Measurements from ENCODE around the gene CRIP1. TPM values are rescaled to one million over a fixed set of nuclear protein-coding genes. Genes with fewer than 3 reads are reported as not detected.

CRIP1 gene
- total and polyA plus RNA-seq, 12 donors, result 34.0 to 170 (median 56.0) TPM

DNA sequence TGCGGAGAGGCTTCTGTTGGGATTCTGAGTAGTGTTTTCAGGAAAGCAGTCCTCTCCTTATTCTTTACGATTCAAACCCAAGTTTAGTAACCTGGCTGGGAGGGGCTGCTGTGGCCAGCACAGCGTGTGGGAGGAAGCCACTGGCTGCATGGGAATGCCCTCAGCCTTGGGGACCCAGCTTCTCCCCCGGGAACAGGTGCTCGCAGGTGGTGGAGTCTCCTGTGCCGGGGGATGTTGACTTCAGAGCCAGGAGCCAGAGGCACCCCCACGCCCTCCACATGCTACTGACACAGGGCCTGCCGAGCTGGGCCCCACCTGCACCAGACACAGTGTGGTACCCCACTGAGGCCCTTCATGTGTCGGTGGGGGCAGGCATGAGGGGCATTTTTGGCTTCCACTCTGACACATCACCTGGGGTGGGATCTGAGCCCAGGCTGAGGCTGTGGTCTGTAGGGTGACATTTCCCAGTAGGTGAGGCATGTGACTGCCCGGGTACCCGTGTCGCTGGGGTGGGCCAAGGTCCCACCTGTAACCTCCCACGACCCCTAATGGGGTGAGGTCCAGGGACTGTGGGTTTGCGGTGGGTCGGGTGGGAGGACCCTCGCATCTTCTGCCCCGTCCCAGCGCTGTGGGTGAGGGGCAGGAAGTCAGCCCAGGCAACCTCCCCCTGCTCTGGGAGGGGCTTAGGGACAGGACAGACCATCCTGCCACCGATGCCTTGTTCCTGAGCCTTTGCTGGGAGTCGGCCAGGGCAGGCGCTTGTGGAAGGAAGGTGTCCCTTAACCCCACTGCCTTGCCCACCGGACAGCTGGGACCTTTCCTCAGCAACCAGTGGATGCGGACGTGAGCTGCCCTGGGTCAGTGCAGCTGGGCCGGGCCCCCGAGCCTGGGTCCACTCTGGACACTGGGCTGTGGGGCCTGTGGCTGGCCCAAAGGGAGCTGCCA lies 40.5 kb upstream of the CRIP1 start:
- Histone ChIP-seq H3K9me3 (no peaks in the 10 kb centered on the region), H3K27ac (no peak overlapping the region), H3K4me1 (peaks cover 11 to 30% (median 18%) of the 10 kb centered on the region in 9 donors), H3K36me3 (peaks cover 0 to 50% (median 10%) of the 10 kb centered on the region in 9 donors), H3K27me3 (no peaks in the 10 kb centered on the region), H3K4me3 (no peak overlapping the region)
- intact Hi-C loops (cut with DNase I), result loop anchor here in 7 of 10 donors (5.0 to 10.0 kb wide), 5 partner anchors 41 to 81 kb away; partner anchors contain the start of genes TMEM121 (in 3 of the 7) and CRIP1 (in 2 of the 7)
- WGBS, 2 donors, result 86% methylated on average over 26 of the region's 26 CpGs
- no peak for TF ChIP-seq CTCF (IDR thresholded peaks at IDR 0.05)
- ATAC-seq (no peak), DNase-seq (no peak)

- intact Hi-C loops (cut with DNase I), result loop anchor here in 7 of 10 donors (5.0 to 10.0 kb wide), 5 partner anchors 40 to 80 kb away; partner anchors contain the start of genes TMEM121 (in 3 of the 7) and CRIP1 (in 2 of the 7)
- WGBS, 2 donors, result 82 to 83% methylated on average over 14 of the region's 14 CpGs
- Histone ChIP-seq H3K9me3 (no peaks in the 10 kb centered on the region), H3K4me1 (peaks cover 11 to 30% (median 18%) of the 10 kb centered on the region in 9 donors), H3K27me3 (no peaks in the 10 kb centered on the region), H3K36me3 (peaks cover 0 to 51% (median 12%) of the 10 kb centered on the region in 9 donors), H3K27ac (no peak overlapping the region), H3K4me3 (no peak overlapping the region)
- TF ChIP-seq CTCF (IDR thresholded peaks at IDR 0.05), result no peak
- no peak for ATAC-seq
- DNase-seq, result no peak
These were observed 39.7 kb upstream of the CRIP1 start for GRCh38 chr14:105446971-105447370.

DNA sequence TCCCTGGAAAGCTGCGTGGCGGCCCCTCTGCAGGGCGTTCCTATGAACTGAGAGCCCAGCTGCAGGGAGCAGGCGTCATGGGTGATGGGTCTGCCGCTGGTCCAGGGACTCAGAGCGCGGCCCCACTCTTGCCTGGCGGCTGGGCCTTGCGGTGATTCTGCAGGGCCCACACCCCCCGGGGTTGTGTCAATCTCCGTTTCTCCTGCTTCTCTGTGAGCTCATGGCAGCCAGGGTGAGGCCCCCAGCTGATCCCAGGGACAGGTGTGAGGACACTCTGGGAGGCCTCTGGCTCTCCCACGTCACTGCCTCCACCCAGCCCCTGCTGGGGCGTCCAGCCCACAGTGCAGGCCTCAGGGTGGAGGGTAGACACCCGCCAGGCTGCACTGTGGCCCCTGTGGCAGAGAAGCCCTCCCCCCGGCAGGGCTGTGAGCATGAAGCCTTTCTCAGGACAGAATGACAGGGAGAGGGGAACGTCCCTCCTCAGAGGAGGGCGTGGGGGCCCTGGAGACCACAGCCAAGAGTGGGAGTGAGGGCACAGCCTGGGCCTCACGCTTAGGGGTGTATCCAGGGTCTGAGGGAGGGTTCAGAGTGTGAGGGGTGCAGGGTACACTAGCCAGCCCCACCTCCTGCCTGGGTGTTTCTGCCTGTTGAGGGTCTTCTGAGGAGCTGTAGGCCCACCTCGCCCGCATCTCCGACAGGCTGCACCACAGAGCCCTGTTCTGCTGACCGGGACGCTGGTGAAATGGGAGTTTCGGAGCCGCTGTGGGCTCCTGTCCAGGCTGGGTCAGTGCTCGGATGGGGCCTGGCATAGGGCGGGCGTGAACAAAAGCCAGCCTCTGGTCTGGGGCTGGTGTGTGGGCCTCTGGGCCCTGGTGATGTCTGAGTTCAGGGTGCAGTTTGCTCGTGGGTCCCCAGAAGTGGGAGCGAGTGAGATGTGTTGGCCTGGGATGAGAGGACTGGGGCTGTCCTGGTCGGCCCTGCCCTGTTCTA lies 38.7 kb upstream of the CRIP1 start:
- DNase-seq (peak in 1 of 2 donors; percentile 20), ATAC-seq (peak in 7 of 8 donors; percentile 1 to 9 (median 3))
- H3K36me3 ChIP-seq, result peaks cover 0 to 51% (median 12%) of the 10 kb centered on the region in 9 donors
- peaks cover 11 to 33% (median 18%) of the 10 kb centered on the region in 9 donors for H3K4me1 ChIP-seq
- TF ChIP-seq CTCF (IDR thresholded peaks at IDR 0.05), result no peak
- no peaks in the 10 kb centered on the region for H3K9me3 ChIP-seq
- H3K27ac ChIP-seq, result peak overlapping the region in 8 of 10 donors; percentile 20 to 71 (median 51)
- 81 to 85% methylated on average over 31 of the region's 31 CpGs for WGBS, 2 donors
- H3K4me3 ChIP-seq, result peak overlapping the region in 1 of 10 donors; percentile 3
- intact Hi-C loops (cut with DNase I), result loop anchor here in 9 of 10 donors (1.0 to 10.0 kb wide), 9 partner anchors 39 to 79 kb away; partner anchors contain the start of genes TMEM121 (in 3 of the 9), CRIP1 (in 2 of the 9) and TEDC1 (in 1 of the 9)
- H3K27me3 ChIP-seq, result no peaks in the 10 kb centered on the region
